SJCRH30 (cell line): Measurements from ENCODE around the gene OSBPL10. TPM values are rescaled to one million over a fixed set of nuclear protein-coding genes. Genes with fewer than 3 reads are reported as not detected.
A peak's percentile ranks its signal among the peaks of the same experiment; 100 is the strongest.

Source experiments
- DNase-seq, 2 experiments: peaks; one replicate each; pipeline ENCODE4 v3.0.0-alpha.2; 2015 to 2020
- H3K27ac ChIP-seq: fragments of 250-450 bp; sonication (Bioruptor Pico); 2 replicates; pipeline ENCODE4 v1.5.1; 2020; ENCODE audit warnings: mild to moderate bottlenecking, moderate library complexity
- H3K27me3 ChIP-seq: fragments of 250-450 bp; sonication (Bioruptor Pico); 2 replicates; pipeline ENCODE4 v1.5.1; 2020; ENCODE audit warnings: mild to moderate bottlenecking, moderate library complexity
- H3K36me3 ChIP-seq: fragments of 250-450 bp; sonication (Bioruptor Pico); 2 replicates; pipeline ENCODE4 v1.5.1; 2020; ENCODE audit warnings: mild to moderate bottlenecking, moderate library complexity
- H3K4me1 ChIP-seq: fragments of 250-450 bp; sonication (Bioruptor Pico); 2 replicates; pipeline ENCODE4 v1.5.1; 2020; ENCODE audit warnings: mild to moderate bottlenecking, moderate library complexity
- H3K4me3 ChIP-seq: fragments of 250-450 bp; sonication (Bioruptor Pico); 2 replicates; pipeline ENCODE4 v1.5.1; 2020; ENCODE audit warnings: mild to moderate bottlenecking, moderate library complexity
- H3K9me3 ChIP-seq: fragments of 250-450 bp; sonication (Bioruptor Pico); replicated peaks from 2 replicates; pipeline ENCODE4 v1.5.1; 2020; ENCODE audit warnings: mild to moderate bottlenecking, moderate library complexity
- total RNA-seq: library from RNA; depleted of rRNA; stranded (reverse); fragments of >200 nt; shearing (Covaris generic); gene quantifications from 2 replicates; pipeline ENCODE4 v1.2.3, GENCODE V29; 2014

OSBPL10 gene
- total RNA-seq, 1 experiment from 2014 or later, result 2.0 TPM

DNA sequence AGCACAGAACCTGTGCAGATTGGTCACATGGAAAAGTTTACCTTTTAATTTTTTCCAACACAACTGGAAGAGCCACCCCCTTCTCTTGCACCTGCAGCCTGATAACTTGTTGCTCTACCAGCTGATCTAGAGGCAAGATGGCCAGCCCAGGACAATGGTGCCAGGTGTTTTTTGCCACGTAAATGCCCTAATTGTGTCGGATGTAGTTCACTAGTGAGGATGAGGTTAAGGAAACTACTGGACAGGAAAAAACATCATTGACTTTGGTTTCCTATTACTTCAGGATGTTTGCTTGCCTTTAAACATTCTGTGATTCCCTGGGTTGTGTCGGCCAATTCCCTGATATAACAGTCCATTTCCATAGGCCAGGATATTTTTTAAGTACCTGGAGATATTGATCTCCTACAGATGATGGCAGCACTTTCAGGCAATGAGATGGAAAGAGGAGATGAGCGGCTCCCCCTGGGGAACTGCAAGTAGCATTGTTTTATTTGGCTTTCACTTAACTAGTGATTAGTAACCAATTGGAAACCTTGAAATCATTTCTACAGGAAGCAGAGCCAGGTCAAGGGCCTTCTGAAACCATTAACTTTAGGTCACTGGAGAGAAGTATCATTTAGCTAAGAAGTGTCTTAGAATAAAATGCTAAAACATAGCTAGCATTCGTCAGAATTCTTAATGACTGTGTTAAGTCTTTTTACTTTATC lies 72.5 kb downstream of the OSBPL10 start:
- Histone ChIP-seq H3K36me3 (no peaks in the 10 kb centered on the region), H3K9me3 (no peaks in the 10 kb centered on the region), H3K4me1 (peaks cover 7% of the 10 kb centered on the region; the same call in 1 of the 2 replicates), H3K27me3 (no peaks in the 10 kb centered on the region), H3K4me3 (no peak overlapping the region), H3K27ac (no peak overlapping the region)
- DNase-seq, result no peak

DNA sequence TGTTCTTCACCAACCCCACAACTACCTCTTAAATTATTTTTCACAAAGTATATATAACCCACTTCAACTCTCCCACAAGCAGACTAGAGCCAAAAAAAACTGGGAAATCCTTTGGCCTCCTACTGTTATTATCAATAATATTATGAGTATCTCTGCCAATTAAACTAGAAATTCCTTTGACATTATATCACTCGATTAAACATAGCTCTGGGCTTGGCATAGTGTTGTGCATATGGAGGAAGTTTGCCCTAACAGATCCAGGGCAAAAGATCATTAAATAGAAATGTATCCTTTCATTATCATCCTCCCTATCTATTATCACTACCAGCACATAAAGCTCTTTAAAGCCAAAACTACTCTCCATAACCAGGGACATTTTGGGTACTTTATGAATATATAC lies 74.9 kb downstream of the OSBPL10 start:
- no peak overlapping the region for H3K4me3 ChIP-seq
- H3K27ac ChIP-seq, result no peak overlapping the region
- H3K4me1 ChIP-seq, result peaks cover 7% of the 10 kb centered on the region; the same call in 1 of the 2 replicates
- no peaks in the 10 kb centered on the region for H3K36me3 ChIP-seq
- no peaks in the 10 kb centered on the region for H3K9me3 ChIP-seq
- H3K27me3 ChIP-seq, result no peaks in the 10 kb centered on the region
- DNase-seq, result no peak

DNA sequence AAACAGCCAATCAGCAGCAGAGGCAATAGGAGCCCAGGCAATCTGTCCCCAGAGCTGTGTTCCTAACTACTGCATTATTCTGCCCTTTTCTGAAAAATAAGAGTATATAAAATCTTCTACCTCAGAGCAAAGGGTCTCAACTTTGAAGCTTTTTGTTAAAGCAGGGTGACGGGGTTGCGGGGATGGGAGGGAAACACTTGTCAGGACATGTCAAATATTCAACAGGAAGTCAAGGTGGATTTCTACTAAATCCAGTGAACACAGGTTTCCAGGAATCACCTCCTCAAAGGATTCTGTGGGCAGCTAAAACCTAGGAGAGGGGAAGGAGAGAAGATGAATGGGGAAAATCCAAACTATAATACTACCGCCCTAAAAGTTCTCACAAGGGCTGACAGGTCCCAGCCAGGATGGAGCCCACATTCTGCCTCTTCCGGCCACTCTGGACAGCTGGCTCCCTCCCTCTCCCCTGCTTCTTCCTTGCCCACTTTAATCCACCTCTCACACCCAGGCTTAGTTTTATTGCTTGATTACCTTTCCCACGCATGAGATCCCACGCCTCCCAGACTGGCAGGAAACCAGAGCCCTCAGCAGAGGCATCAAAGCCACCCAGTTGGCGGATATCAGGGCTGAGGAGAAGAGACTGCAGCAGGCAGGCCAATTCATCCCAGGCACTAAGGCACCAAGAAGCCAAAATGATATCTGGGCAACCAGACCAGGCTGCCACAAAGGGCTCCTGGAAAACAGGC lies 77.2 kb downstream of the OSBPL10 start:
- Histone ChIP-seq H3K36me3 (no peaks in the 10 kb centered on the region), H3K4me3 (no peak overlapping the region), H3K27ac (no peak overlapping the region), H3K9me3 (no peaks in the 10 kb centered on the region), H3K4me1 (peaks cover 7% of the 10 kb centered on the region; the same call in 1 of the 2 replicates), H3K27me3 (no peaks in the 10 kb centered on the region)
- DNase-seq, result peak; percentile 2 to 48

DNA sequence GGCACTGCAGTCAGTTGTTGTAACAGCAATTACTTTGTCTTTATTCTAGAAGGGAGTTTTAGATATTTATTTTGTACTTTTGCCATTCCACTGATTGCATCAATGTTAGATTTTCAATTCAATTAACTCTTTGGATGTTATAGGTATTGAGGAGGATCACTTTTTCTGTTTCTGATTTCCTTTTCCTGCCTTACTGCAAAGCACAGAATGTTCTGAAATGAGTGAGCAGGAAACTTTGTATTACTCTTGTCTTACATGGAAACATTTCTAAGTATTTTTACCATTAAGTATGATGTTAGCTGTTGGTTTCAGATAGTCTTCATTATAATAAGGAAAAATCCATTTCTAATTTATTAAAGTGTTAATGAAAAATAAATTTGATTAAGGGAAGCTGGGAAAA lies 80.5 kb downstream of the OSBPL10 start:
- Histone ChIP-seq H3K36me3 (no peaks in the 10 kb centered on the region), H3K9me3 (no peaks in the 10 kb centered on the region), H3K4me1 (peaks cover 7% of the 10 kb centered on the region; the same call in 1 of the 2 replicates), H3K4me3 (no peak overlapping the region), H3K27ac (no peak overlapping the region), H3K27me3 (no peaks in the 10 kb centered on the region)
- DNase-seq, result no peak

DNA sequence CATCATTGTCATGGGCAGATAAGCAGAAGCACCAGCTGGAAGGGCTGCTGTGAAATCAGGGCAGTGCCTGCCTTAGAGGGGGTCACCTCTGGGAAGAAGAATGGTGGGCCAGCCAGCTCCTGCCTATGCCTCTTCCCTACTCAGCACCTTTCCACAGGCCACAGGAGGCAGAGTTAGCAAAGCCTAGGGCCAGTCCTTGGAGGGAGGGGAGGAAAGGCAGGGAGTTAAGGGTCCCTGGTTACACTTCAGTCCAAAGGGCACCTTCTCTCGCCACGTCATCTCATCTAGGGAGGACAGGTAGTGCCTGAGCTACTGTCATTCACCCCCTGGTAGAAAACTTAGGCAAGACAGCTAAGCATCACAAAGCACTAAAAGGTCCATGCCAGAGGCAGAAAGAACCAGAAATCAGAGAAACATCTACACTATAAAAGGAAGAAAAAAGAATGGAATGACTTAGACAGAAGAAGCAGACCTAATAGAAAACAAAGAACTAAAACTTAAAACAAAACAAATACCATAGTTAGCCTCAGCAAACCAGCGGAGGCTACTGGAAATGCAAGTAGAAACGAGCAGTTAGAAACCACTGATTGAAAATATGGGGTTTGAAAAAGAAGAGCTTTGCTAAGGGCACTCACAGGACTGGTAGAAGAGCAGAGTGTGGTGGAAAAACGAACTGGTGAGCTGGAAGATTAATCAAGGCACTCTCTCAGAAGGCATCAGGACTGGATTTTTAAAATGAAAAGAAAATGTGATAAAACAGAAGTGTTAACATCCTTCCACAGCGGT lies 84.2 kb downstream of the OSBPL10 start:
- Histone ChIP-seq H3K27ac (no peak overlapping the region), H3K36me3 (no peaks in the 10 kb centered on the region), H3K27me3 (no peaks in the 10 kb centered on the region), H3K4me3 (no peak overlapping the region), H3K4me1 (no peaks in the 10 kb centered on the region), H3K9me3 (no peaks in the 10 kb centered on the region)
- DNase-seq, result no peak

DNA sequence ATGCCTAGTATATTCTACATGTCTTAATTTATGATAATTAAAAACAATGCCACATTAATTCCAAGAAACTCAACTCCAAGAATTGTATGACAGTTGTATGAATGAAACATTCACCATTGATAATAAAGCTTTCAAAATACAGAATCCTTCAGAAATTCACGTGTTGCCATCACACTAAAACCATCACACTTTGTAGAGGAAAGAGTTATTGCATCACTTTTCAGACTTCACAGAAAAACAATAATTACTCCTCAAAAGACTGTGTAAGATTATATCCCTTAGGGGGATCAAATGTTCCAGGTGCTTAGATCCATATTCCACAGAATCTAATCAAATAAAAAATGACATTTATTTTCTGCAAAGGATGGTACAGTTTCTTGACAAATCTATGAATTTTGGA lies 85.0 kb downstream of the OSBPL10 start:
- no peaks in the 10 kb centered on the region for H3K36me3 ChIP-seq
- no peaks in the 10 kb centered on the region for H3K9me3 ChIP-seq
- H3K27ac ChIP-seq, result no peak overlapping the region
- H3K4me1 ChIP-seq, result no peaks in the 10 kb centered on the region
- H3K27me3 ChIP-seq, result no peaks in the 10 kb centered on the region
- H3K4me3 ChIP-seq, result no peak overlapping the region
- no peak for DNase-seq

DNA sequence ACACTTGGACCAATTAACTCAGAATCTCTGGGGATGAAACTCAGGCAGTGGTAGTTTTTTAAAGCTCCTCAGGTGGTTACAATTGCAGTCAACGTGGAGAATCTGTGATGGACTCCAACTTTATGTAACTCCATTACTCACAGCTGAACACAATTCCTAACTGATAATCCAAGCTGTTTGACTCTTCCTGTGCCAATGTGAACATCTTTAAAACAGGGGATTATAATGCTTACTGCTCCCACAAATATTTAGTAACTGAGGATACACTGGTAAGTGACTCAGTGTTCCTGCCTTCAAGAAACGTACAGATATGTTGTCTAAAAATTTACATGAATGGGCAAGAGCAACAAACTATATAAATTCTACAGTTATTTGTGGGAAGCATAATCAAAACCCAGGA lies 85.6 kb downstream of the OSBPL10 start:
- Histone ChIP-seq H3K4me1 (no peaks in the 10 kb centered on the region), H3K36me3 (no peaks in the 10 kb centered on the region), H3K27me3 (no peaks in the 10 kb centered on the region), H3K9me3 (no peaks in the 10 kb centered on the region), H3K4me3 (no peak overlapping the region), H3K27ac (no peak overlapping the region)
- DNase-seq, result no peak

DNA sequence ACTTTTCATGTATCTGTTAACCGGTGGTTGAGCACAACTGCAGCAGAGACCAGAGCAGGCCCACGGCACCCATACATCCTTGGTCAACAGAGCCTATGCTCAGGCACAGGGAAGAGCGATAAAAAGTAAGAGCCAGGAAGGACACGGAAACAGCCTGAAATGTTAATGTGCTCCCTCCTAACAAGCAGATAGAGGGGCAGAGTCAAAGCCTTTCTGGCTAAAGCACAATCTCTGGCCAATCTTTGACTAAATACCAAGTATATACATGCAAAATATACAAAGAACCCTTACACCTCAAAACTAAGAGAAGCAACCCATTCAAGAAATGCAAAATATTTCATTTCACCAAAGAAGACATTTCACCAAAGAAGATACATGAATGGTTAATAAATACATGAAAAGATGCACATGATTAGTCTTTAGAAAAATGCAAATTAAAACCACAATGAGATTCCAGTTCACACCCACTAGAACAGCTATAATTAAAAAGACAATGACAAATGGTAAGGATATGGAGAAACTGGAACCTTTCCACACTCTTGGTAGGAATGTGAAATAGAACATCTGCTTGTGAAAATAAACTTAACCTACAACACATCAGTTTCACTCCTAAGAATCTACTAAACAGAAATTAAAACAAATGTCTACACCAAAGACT lies 88.0 kb downstream of the OSBPL10 start:
- Histone ChIP-seq H3K4me3 (no peak overlapping the region), H3K36me3 (no peaks in the 10 kb centered on the region), H3K9me3 (no peaks in the 10 kb centered on the region), H3K27me3 (no peaks in the 10 kb centered on the region), H3K27ac (no peak overlapping the region), H3K4me1 (no peaks in the 10 kb centered on the region)
- DNase-seq, result no peak

DNA sequence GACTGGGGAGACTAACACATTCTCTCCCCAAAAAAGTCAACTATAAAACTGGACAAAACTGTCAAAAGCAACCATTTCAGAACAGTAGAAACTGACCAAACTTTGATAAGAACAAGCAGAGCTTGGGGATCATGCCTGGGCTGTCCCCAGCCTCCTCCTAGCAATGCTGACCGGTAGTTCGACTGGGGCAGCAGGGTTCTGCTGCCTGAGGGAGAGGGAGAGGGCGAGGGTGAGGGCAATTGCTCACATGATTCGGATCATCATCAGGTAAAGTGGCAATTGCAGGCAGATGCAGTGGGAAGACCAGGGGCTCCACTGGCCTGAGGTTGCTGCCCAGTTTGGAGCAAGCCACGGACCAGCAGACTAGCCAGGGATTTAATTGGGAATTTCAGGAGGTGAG lies 88.6 kb downstream of the OSBPL10 start:
- no peak for DNase-seq
- Histone ChIP-seq H3K9me3 (no peaks in the 10 kb centered on the region), H3K4me3 (no peak overlapping the region), H3K27ac (no peak overlapping the region), H3K36me3 (no peaks in the 10 kb centered on the region), H3K27me3 (no peaks in the 10 kb centered on the region), H3K4me1 (no peaks in the 10 kb centered on the region)

DNA sequence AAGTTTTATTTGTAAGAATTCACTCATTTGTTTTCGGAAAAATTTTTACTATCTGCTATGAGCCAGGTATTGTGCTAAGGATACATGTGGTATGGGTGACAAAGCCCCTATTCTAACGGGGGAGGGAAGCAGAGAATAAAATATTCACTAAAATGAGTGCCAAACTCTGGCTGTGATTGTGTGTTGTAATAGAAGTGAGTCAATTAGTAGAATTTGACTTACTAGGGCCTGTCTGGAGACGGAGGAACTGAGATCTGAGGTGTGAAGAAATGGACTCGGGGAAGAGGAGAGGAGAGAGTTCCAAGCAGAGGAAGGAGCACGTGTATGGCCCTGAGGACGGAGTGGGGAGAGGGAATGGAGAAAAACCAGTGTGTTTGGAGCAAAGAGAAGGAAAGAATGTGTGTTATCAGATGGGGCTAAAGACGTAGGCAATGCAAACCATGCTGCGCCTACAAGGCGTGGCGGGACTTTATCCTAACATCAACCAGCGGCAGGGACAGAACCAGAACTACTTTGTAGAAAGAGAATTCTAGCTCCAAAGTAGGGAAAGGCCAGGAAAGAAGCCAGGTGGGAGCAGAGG lies 89.1 kb downstream of the OSBPL10 start:
- H3K4me3 ChIP-seq, result no peak overlapping the region
- no peaks in the 10 kb centered on the region for H3K9me3 ChIP-seq
- no peaks in the 10 kb centered on the region for H3K27me3 ChIP-seq
- H3K36me3 ChIP-seq, result no peaks in the 10 kb centered on the region
- H3K27ac ChIP-seq, result no peak overlapping the region
- DNase-seq, result no peak
- no peaks in the 10 kb centered on the region for H3K4me1 ChIP-seq

DNA sequence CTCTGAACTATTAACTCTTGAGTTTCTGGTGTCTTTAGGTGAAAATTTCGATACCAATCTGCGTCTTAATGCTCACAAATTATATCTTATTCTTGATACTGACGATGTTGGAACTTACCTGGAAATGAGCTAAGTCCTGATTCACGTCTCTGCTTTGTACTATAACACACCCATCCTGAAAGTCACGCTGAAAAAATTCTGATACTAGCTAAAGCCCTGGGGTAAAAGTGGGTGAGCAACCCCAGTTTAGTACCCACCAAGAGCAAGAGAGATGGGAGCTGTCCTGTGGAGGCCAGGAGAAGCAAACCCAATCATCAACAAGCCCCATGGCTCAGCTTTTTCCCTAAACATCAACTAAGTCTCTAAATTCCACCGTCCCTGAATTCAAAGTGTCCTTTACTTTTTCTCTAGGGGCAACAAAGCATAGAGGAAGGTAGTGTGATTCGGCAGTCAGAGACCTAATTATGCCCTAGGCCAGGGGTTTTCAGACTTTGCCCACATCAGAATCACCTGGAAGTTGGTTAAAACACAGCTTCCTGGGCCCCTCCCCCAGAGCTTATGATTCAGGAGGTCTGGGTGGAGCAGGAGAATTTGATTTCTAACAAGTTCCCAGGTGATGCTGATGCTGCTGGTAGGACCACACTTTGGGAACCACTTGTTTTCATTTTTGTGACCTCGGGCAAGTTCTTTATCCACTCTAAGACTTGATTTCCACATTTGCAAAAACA lies 90.2 kb downstream of the OSBPL10 start:
- H3K36me3 ChIP-seq, result no peaks in the 10 kb centered on the region
- no peaks in the 10 kb centered on the region for H3K9me3 ChIP-seq
- no peaks in the 10 kb centered on the region for H3K4me1 ChIP-seq
- DNase-seq, result no peak
- no peaks in the 10 kb centered on the region for H3K27me3 ChIP-seq
- no peak overlapping the region for H3K27ac ChIP-seq
- no peak overlapping the region for H3K4me3 ChIP-seq

DNA sequence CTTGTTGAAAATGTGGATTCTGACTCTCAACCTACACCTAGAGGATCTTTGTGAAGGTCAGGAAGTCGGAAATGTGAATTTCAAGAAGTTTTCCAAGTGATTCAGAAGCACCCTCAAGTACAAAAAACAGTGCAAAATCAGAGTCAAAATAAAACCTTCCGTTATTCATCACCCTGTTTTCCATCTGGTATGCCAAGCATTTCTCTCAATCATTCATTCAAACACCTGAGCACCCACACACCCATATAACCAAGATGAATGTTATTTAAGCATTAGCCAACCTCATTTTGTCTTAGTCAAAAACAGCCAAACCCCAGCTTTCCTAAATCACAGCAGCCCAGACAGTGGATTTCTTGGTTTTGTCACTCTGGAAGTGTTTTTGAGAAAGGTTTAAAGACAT lies 91.1 kb downstream of the OSBPL10 start:
- H3K9me3 ChIP-seq, result no peaks in the 10 kb centered on the region
- H3K4me3 ChIP-seq, result no peak overlapping the region
- no peak for DNase-seq
- no peaks in the 10 kb centered on the region for H3K36me3 ChIP-seq
- H3K27me3 ChIP-seq, result no peaks in the 10 kb centered on the region
- H3K27ac ChIP-seq, result no peak overlapping the region
- no peaks in the 10 kb centered on the region for H3K4me1 ChIP-seq

DNA sequence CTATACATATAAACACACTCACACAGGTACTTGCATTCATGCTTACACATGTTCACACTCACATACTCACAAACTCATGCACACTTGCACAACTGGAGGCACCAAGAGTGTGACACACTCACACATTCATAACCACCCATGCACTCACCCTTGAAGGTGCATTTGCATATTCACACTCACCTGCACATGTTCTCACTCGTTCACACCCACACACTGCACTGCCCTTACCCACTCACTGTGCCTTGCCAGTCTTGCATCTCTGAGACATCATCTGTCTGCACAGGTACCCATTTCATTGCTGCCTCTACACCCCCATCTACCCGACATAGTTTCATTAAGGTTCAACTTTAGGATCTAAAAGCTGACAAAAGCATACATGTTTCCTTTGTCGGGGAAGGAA lies 95.8 kb downstream of the OSBPL10 start:
- Histone ChIP-seq H3K4me1 (no peaks in the 10 kb centered on the region), H3K4me3 (no peak overlapping the region), H3K36me3 (no peaks in the 10 kb centered on the region), H3K9me3 (no peaks in the 10 kb centered on the region), H3K27me3 (no peaks in the 10 kb centered on the region), H3K27ac (no peak overlapping the region)
- DNase-seq, result no peak

DNA sequence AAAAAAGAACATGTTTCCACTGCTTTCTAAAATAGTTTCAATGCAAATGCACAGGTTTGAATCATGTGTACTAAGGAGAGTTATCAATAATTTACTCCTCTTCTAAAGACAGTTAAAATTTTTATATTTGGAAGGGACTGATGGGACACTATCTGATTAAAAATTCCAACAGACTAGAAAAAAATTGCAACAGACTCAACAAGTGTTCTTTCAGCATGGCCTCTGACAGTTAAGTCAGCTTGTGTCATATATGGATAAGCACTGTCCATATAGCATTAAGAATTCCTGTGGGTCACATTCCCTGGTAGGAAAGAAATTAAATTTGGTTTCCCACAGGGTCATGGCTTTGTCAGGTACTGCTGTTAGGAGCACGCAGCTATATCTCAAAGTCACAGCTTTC lies 96.8 kb downstream of the OSBPL10 start:
- Histone ChIP-seq H3K36me3 (no peaks in the 10 kb centered on the region), H3K9me3 (no peaks in the 10 kb centered on the region), H3K27me3 (no peaks in the 10 kb centered on the region), H3K4me3 (no peak overlapping the region), H3K4me1 (no peaks in the 10 kb centered on the region), H3K27ac (no peak overlapping the region)
- DNase-seq, result no peak
